SIG-M5 treated with dmso at 0.1 percent for 504 hours (cell line): Measurements from ENCODE around the gene ITFG1.
"Not testable (repeated sequence)": the region's sequence is repeated elsewhere in the genome, so short reads cannot be mapped to it uniquely, and the experiment has no call there.

Experiments used
- DNase-seq: peaks from one replicate; lab custom pipeline; 2025; ENCODE audit not compliant: unreplicated experiment; lab: John Stamatoyannopoulos, UW

ITFG1 gene

DNA sequence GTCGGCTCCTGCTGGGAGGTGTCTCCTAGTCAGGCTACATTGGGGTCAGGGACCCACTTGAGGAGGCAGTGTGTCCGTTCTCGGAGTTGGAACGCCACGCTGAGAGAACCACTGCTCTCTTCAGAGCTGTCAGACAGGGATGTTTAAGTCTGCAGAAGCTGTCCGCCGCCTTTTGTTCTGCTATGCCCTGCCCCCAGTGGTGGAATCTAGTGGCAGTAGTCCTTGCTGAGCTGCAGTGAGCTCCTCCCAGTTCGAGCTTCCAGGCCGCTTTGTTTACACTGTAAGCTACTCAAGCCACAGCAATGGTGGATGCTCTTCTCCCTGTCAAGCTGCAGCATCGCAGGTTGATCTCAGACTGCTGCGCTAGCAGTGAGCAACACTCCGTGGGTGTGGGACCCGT lies 36.0 kb downstream of the ITFG1 start:
- DNase-seq = no peak

DNA sequence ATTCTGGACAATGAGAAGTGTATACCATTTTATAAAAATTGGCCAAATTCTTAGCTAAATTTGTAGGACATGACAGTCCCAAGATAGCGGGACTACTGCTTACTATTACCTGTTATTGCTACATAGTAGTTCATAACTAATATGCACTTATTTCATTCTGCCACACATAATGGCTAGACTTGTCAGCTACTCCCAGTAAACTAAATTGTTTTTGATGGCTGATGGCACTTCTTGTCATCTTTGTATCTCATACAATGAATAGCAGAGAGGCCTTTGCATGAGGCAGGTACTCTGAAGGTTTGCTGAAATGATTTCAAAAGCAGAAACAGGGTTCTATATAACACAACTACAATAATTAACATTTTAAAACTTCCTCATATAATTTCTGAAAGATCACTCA lies 44.0 kb downstream of the ITFG1 start:
- DNase-seq = no peak

DNA sequence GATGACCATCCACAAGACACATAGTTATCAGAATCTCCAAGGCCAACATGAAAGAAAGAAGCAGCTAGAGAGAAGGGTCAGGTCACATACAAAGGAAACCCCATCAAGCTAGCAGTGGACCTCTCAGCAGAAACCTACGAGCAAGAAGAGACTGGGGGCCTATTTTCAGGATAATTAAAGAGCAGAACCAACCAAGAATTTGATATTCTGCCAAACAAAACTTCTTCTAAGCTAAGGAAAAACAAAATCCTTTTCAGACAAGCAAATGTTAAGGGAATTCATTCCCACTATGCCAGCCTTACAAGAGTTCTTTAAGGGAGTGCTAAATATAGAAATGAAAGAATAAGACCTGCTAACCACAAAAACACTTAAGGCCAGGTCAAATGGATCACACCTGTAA lies 47.8 kb downstream of the ITFG1 start:
- no peak for DNase-seq

DNA sequence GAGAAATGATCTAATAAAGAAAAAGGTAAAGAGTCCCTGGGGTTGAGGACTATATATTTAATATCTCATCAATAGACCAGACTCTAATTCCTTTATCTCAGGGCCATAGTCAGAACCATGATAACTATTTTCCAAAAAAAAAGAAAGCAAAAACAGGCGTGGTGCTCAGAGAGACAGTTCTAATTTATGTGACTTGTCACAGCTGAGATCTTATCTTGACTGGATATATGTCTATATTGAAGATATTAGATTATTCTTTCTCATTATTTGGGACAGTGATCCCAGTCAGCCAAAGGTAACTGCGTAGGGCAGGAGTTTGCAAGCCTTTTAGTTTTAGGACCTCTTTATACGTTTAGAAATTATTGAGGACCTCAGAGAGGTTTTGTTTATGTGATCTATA lies 52.4 kb downstream of the ITFG1 start:
- DNase-seq = no peak

DNA sequence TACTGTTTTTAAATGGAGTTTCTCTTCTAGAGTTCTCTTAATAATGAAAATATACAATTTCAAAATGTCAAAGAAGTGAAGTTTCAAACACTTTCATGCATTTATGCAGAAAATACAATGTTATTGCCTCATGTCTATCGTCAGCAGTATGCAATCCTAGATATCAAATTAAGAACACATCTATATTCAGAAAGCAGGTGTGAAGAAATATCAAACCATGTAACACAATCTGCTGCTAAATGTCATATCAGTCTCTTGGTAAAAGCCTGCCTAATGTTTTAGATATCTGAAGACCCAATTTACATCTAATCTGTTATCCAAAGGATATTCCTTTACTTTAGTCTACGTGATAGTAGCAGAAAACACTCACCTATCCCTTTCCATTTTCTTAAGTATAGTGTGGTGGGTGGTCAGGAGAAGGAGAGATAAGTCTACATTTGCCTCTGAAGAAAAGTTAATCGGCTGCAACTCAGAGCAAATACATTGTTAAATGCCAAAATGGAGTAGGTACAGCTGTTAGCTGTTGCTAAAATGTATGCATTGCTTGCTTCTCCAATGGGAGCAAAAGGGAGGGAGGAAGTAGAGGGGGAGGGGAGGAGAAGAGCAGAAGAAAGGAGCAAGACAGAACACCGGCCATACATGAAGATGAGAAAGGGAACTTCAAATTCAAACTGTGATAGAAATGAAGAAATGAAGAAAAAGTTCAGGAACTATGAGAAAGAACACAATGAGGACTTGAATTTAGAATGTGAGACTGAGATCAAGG lies 64.9 kb downstream of the ITFG1 start:
- DNase-seq = peak; percentile 1

DNA sequence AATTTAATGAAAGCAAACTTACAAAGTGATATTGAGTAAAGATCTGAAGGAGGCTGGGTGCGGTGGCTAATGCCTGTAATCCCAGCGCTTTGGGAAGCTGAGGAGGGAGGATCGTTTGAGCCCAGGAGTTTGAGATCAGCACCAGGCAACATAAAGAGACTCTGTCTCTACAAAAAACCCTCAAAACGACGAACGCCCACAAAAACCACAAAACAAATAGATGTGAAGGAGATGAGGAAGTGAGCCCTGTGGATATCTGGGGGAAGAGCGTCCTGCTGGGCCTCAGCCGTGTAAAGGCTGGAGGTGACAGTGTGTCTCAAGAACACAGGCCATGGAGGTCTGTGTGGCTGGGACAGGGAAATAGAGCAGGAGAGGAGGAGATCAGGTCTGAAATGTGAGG lies 68.8 kb downstream of the ITFG1 start:
- peak; percentile 92 for DNase-seq

DNA sequence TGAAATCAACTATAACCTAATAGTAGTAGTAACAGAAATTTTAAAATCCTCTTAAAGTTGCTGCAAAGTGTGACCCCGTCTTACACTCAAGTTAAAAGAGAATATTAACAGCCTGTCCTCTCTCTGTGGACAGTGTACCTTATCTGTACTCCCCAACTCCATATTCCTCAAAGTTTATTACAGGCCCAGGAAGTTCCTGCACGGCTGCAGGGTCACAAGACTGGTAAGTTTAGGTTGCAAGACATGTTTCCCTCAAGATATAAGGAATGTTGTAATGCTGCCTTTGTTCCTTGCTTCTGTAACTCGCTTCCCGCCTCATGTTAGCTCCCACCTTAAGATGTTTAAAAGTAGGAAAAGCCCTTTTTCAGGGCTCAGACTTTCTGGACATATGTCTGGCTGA lies 72.2 kb downstream of the ITFG1 start:
- DNase-seq = no peak

DNA sequence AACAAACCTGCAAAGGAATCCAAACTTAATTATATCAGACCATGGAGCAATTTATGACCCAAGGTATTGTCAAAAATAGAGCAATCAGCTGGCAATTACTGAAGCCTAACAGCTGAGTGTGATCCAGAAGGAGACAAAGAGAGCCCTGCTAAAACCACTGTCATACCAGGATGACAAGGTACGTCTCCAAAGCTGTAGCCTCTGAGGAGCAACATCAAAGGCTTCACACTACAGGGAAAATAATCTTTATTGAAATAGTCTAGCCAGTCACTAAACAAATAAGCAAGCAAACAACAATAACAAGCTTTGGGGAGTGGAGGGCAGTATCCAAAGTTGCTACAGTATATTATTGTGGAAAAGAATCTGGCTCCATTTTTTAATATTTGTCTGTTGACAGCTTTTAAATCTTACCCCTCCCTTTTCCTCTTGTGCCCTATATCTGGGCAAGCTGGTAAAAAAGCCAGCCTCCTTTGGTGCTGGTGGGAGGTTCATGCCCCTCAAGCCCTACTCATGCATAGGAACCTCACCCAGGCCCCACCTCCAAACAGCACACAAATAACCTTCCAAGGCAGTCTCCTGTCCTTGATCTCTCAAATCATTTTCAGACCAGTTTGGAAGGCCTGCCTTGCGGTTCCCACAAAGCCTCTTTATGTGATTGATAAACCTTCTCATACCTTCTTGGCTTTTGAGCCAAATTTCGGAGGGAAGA lies 73.7 kb downstream of the ITFG1 start:
- no peak for DNase-seq

DNA sequence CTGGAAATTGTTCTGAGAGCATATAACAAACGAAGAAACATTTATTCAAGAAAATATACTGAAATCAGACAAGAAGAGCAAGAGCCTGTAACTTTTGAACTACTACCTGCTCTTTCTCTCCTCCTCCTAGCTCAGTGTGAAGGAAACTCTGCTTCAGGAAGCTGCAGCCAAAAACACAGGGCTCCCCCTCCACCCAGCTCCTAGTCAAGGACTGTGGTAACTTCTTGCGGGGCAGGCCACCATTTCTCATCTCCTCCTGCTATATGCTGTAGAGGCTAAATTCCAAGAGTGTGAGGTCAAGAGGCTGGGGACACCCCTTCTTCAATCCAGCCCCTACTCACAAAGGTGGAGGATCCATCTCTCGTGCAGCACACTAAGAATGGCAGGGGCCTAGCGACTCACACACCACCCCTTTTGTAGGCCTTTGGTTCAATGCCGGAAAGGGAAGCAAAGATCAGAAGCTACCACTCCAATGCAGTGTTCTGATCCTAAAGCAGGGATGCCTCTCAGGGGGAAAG lies 74.6 kb downstream of the ITFG1 start:
- DNase-seq = no peak

DNA sequence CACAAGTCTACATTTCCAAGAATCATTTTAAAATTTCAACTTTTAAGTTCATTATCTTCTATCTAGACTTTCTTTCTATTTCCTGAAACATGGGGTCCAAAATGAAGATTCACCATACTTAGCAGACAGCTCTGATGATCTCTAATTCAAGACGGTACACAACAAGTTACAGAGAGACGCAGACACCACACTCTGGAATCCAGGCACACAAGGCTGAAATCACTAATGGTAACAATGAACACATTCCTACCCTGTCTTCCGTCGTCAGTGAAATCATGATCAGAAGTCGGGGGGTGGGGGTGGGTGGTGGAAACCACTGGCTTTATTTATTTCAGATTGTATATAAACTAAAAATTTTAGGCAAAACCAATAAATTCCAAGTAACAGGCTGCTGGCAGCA lies 78.5 kb downstream of the ITFG1 start:
- DNase-seq = no peak

DNA sequence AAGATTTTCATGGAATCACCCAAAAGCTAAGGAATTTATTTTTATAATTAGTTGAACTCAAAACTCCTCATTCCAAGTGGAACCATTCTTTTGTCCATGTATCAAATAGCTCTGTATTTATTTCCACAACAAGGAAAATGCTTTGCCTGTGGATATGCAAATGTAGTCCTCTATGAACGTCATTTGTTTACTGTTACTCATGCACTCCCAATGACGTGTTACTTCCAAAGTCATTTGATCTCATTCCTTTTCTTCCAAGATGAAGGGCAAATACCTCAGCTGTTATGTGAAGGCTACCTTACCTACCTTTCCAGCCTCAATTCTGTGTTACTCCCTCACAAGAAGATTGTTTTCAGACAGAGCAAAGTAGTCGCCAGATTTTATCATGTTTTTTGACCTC lies 83.7 kb downstream of the ITFG1 start:
- no peak for DNase-seq

DNA sequence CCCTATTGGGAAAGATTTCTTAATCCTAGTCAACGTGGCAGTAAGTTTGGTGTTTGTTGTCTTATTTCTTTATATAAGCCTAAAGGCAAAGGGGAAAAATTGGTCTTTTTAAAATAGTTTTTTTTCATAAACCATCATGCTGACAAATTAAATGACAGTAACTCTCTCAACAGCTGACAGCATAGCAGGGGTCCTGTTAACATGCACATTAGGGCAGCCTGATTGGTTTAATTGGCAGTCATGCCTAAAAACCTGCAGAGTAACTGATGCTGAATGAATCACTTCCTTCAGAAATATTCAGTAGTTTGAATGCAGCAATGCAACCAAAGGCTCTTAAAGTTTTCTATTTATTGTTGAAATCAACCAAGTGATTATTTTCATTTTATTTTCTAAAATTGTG lies 85.4 kb downstream of the ITFG1 start:
- no peak for DNase-seq

DNA sequence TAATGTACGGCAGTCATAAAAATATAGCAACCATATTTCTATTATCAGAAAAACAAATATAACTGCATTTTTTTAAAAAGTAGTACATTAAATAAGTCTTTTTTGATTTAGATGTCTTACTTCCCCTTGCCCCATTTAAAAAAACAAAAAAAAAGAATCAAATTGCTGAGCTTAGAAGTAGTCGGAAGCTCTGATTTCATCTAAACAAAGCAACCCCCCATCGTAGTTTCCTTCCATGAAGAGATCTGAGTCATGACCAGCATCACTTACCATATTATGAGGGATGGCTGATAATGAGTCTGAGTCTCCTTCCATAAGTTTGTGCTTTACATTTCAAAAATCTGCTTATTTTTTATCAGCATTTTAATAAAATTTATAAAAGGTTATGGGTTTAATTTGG lies 86.2 kb downstream of the ITFG1 start:
- DNase-seq = no peak

DNA sequence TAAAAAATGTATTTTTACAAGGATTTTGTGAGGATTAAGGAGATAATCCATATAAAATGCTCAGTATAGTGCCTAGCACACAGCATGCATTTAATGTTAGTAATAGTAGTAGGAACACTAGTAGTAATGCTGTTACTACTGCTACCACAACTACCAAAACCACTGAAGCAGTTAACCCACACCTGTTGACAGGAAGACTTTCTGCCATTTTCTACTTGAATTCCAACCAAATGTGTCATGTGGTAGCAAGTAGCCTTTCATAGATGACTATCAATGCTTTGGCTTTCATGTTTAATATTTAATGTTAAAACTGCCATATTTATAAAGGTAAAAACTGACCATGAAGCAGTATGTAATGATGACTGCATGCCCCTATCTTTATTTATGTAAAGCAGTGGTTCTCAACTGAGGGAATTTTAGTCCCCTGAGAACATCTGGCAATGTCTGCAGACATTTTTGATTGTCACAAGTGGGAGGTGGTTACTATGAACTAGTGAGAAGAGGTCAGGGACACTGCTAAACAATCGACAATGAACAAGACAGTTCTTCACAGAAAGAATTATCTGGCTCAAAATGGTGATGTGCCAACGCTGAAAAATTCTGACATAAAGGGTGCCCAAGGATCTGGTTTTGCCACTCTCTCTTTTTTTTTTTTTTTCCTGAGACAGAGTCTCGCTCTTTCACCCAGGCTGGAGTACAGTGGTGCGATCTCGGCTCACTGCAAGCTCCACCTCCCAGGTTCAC lies 89.4 kb downstream of the ITFG1 start:
- DNase-seq = no peak

DNA sequence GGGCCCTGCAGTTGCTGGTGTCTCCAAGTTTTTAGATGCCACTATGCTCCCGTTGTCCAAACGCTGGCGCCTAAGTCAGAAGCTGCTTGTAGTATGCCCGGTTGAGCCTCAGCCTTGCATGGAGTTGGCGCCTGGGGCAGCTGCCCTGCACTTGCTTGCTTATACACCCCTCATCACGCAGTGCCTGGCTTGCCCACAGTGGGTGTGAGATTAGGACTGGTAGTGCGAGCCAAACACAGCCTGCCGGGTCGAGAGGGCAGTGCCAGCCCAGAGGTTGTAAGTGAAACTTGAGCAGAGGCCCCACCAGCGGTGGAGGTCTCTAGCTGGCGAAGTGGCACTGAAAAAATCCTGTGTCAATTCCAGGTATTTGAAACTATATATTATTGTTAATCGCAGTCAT lies 90.3 kb downstream of the ITFG1 start:
- no peak for DNase-seq

DNA sequence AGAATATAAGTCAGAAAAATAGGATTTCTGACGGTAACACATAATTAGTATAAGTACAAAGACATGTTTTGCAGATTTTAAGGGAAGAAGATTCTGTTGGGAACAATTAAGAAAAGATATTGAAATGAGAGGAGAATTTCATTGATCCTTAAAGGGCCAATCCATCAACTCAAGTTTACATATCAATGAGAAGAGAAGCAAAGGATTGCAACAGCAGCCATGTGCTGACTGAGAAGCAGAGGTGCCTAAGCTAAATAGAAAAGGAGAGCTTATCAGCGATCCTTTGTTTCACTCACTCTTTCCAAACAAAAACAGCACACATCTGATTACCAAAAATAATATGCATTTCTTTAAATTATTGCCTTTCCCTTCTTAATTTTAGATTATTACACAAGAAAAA lies 94.6 kb downstream of the ITFG1 start:
- DNase-seq = no peak

DNA sequence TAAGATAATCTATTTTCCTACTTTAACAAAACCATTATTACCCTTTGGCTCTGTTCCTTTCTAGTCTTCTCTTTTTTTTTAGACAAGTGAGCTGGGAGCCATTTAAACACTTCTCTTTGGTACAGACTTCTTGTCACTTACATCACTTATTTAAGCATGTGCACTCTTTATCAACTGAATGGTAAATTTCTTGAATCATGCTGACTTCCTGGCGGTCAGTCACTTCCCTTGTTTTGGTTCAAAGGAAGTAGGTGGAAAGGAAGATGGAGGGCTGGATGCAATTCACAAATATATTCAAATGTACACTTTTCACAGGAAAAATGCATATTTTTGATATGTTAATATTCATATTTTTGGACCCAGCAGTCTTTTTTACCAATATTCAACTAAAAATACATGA lies 97.1 kb downstream of the ITFG1 start:
- no peak for DNase-seq

DNA sequence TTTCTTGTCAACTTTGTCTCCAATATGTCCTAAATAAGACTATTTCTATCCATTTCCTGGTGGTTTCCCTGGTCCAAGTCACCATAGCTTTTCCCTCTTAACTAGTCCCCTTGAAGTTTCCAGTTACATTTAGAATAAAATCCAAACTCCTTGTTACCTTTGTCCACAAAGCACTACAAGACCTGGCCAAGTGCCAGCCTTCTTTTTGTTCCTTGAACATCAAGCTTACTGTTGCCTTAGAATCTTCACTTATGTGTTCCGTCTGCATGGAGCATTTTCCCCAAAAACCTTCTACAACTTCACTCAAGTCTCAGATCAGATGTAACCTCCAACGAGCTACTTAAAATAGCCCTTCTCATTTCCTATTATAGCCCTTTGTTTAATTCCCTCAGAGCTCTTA lies 101.4 kb downstream of the ITFG1 start:
- no peak for DNase-seq

DNA sequence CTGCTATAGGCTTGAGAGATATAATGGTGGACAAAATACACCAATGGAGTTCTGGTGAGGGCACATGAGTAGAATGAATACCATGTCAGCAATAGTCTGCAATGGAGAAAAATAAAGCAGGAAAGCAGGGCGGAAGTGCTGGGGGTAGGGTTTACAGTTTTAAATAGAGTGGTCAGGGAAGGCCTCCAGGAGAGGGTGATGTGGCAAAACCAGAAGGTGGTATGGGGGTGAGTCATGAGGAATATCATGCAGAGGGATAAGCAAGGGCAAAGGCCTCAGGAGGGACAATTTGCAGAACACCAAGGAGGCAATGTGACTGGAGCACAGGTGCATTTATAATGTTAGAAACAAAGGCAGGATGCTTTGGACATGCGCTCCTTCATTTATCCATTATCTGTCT lies 102.0 kb downstream of the ITFG1 start:
- DNase-seq = no peak

DNA sequence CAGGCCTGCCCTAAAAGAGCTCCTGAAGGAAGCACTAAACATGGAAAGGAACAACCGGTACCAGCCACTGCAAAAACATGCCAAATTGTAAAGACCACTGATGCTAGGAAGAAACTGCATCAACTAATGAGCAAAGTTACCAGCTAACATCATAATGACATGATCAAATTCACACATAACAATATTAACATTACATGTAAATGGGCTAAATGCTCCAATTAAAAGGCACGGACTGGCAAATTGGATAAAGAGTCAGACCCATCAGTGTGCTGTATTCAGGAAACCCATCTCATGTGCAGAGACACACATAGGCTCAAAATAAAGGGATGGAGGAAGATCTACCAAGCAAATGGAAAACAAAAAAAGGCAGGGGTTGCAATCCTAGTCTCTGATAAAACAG lies 111.8 kb downstream of the ITFG1 start:
- not testable (repeated sequence) for DNase-seq

DNA sequence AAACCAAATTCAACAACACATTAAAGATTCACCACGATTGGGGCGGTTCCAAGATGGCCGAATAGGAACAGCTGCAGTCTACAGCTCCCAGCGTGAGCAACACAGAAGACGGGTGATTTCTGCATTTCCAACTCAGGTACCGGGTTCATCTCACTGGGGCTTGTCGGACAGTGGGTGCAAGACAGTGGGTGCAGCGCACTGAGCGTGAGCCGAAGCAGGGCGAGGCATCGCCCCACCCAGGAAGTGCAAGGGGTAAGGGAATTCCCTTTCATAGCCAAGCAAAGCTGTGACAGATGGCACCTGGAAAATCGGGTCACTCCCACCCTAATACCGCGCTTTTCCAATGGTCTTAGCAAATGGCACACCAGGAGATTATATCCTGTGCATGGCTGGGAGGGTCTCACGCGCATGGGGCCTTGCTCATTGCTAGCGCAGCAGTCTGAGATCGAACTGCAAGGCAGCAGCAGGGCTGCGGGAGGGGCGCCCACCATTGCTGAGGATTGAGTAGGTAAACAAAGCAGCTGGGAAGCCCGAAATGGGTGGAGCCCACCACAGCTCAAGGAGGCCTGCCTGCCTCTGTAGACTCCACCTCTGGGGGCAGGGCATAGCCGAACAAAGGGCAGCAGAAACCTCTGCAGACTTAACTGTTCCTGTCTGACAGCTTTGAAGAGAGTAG lies 113.7 kb downstream of the ITFG1 start:
- DNase-seq = not testable (repeated sequence)
